ENCODE results near the gene RUFY4.

The RUFY4 gene

DNA sequence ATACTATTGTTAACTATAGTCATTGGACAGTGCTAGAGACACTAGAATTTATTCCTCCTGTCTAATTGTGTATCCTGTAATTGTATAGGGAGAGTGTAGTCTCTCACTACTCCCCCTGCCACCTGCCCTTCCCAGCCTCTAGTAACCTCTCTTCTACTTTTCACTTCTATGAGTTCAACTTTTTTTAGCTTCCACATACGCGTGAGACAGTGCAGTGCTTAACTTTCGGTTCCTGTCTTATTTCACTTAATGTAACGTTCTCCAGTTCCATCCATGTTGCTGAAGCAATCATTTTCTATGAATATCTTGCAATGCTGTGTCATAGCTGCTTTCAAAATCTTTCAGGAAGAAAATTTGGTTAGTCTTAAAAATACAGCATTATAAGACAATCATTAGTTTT lies 22.8 kb upstream of the RUFY4 start:
- peak; percentile 61 for DNase-seq (ENCODE audit: low read depth)
- H3K4me3 ChIP-seq (ENCODE audit: low read depth, low read length): no peak overlapping the region
- TF ChIP-seq, protein P1, sequence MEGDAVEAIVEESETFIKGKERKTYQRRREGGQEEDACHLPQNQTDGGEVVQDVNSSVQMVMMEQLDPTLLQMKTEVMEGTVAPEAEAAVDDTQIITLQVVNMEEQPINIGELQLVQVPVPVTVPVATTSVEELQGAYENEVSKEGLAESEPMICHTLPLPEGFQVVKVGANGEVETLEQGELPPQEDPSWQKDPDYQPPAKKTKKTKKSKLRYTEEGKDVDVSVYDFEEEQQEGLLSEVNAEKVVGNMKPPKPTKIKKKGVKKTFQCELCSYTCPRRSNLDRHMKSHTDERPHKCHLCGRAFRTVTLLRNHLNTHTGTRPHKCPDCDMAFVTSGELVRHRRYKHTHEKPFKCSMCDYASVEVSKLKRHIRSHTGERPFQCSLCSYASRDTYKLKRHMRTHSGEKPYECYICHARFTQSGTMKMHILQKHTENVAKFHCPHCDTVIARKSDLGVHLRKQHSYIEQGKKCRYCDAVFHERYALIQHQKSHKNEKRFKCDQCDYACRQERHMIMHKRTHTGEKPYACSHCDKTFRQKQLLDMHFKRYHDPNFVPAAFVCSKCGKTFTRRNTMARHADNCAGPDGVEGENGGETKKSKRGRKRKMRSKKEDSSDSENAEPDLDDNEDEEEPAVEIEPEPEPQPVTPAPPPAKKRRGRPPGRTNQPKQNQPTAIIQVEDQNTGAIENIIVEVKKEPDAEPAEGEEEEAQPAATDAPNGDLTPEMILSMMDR (IDR thresholded peaks at IDR 0.05; ENCODE audit: low read depth, low read length, missing control alignments): no peak

DNA sequence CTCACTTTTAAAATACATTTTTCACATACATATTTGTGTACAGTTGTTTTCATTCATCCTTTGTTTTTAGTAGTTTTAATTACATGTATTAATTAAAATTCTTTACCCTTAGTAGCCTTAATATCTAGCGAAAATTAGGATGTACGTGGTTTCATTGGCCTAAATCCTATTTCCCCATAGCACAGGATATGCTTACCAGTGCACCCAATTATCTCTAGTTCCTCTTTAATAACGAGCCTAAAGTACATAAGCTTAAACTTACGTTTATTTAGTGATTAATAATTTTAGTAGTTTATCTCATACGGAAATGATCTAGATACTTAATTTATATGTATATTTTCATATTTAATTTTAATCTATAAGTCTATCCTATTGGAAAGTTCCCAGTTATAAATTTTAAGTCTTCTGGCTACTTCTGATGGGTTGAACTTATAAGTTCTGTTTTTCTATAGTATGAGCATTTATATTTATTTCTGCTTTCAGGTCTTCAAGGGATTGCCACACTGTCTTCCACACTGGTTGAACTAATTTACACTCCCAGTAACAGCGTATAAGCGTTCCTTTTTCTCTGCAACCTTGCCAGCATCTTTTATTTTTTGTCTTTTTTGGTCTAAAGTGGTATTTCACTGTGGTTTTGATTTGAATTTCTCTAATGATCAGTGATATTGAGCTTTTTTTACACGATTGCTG lies 21.4 kb upstream of the RUFY4 start:
- no peak overlapping the region for H3K4me3 ChIP-seq (ENCODE audit: low read depth, low read length)
- DNase-seq (ENCODE audit: low read depth): no peak
- TF ChIP-seq, protein P1 (IDR thresholded peaks at IDR 0.05; ENCODE audit: low read depth, low read length, missing control alignments): no peak

DNA sequence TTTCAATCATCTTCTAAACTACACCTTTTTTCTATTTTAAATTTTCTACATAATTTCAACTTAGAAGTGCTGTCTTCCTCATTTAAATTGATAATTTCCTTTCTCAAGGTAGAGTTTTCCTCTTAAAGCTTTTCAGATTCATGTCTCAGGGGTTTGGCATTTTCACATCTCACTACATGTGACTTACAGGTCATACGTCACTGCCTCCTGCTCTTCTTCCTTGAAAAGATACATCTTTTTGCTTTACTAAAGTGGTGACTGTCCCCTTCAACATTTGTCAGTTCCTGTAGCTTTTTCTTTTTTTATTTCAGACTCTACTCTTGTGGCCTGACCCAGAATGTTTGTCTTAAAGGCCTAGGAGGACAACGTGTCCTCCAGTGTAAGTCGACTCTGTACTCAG lies 17.1 kb upstream of the RUFY4 start:
- TF ChIP-seq, protein P1 (IDR thresholded peaks at IDR 0.05; ENCODE audit: low read depth, low read length, missing control alignments): no peak
- DNase-seq (ENCODE audit: low read depth): no peak
- no peak overlapping the region for H3K4me3 ChIP-seq (ENCODE audit: low read depth, low read length)

DNA sequence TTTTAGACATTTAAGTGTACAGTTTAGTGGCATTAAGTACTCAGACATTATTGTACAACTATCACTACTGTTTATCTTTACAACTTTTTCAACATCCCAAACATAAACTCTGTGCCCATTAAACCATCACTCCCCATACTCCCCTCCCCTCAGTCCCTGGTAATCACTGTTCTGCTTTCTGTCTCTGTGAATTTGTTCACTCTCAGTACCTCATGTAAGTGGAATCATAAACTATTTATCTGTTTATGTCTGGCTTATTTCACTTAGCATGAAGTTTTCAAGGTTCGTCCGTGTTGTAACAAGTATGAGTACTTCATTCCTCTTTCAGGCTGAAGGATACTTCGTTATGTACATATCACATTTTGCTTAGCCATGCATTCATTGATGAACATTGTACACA lies 9.8 kb upstream of the RUFY4 start:
- no peak overlapping the region for H3K4me3 ChIP-seq (ENCODE audit: low read depth, low read length)
- TF ChIP-seq, protein P1 (IDR thresholded peaks at IDR 0.05; ENCODE audit: low read depth, low read length, missing control alignments): no peak

DNA sequence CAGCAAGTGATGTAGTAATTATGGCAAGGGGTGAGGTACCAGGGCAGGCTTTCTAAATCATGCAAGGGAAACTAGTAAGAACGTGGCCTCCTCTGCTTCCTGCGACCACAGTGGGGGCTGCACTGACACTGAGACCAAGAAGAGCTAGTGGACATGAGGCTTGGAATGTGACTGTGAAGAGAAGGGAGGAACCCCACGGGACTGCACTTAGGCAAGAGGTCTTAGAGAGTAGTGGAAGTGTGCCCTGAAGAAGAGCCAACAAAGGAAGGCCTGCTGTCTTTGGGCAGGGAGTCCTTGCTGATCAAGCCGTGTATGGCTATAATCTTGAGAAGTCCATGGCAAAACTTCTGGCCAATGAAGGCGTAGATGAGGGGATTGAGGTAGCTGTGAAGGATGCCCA lies 8.9 kb upstream of the RUFY4 start:
- no peak overlapping the region for H3K4me3 ChIP-seq (ENCODE audit: low read depth, low read length)
- TF ChIP-seq, protein P1 (IDR thresholded peaks at IDR 0.05; ENCODE audit: low read depth, low read length, missing control alignments): no peak
- DNase-seq (ENCODE audit: low read depth): no peak

More for the DNA sequence above, 9.8 kb upstream of the RUFY4 start:
- DNase-seq (ENCODE audit: low read depth): no peak

DNA sequence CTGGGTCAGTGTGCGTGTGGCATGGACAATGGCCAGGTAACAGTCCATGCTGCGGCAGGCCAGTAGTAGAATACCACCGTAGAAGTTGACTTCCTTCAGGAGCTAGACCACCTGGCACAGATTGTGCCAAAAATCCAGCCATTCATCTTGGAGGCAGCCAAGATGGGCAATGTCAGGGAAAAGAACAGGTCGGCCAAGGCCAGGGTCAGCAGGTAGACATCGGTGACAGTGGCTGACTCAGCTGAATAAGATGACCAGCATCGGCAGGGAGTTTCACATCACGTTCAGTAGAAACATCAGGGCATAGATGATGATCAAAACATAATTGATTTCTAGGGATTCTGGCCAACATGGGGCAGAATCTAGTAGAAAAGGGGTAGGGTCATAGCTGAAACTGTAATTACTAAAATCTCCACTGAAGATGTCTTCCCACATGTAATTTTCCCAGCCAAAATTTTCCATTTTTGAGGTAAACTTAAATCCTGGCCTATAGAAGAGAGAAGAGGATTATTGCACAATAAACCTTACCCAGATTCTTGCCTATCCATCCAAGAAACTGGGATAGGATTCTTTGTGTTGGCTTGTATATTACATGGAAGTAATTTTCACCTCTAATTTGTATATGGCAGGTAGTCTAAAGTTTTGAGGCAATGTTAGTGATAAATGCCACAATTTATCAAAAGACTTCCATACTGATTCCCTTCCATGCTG lies 7.9 kb upstream of the RUFY4 start:
- no peak overlapping the region for H3K4me3 ChIP-seq (ENCODE audit: low read depth, low read length)
- TF ChIP-seq, protein P1 (IDR thresholded peaks at IDR 0.05; ENCODE audit: low read depth, low read length, missing control alignments): no peak
- no peak for DNase-seq (ENCODE audit: low read depth)
